ENCODE measurements around the gene BCCIP. TPM values are rescaled to one million over a fixed set of nuclear protein-coding genes. Genes with fewer than 3 reads are reported as not detected.

The BCCIP gene
- total and polyA plus RNA-seq, 2 donors (not counting 1 experiment from before 2014, with no cell fraction given): 10.5 to 40.7 TPM

- peaks cover 6% of the 10 kb centered on the region for H3K9me3 Mint-ChIP-seq (ENCODE audit: insufficient read depth)
- WGBS (ENCODE audit: insufficient coverage): 94% methylated on average over 5 of the region's 6 CpGs
- CTCF ChIA-PET: no interaction called here
Measured at GRCh38 chr10:125880719-125881118, 57.4 kb downstream of the BCCIP start.

GRCh38 chr10:125881192-125881591 is 57.8 kb downstream of the BCCIP start, which contains the start of gene DHX32:
TSS of gene DHX32 (minus strand) at chr10:125881292. CDS start at chr10:125880824, 468 bp downstream.
- no peak within 1 kb of the TSS for H3K27ac ChIP-seq (ENCODE audit: low read length in 2 of 2)
- no peaks in the 10 kb centered on the region for H3K79me2 ChIP-seq (ENCODE audit: control insufficient read depth, insufficient read depth, low read length)
- H3K4me1 ChIP-seq (ENCODE audit: control insufficient read depth in 2 of 2, insufficient read depth in 2 of 2, low read length in 2 of 2): no peaks in the 10 kb centered on the region
- no peak for TF ChIP-seq EZH2 (IDR thresholded peaks at IDR 0.05; ENCODE audit: borderline replicate concordance, insufficient read depth, low read depth, low read length, poor library complexity, severe bottlenecking)
- no peak for TF ChIP-seq CTCF (IDR thresholded peaks at IDR 0.05)
- no peak within 1 kb of the TSS for H3K9ac ChIP-seq (ENCODE audit: low read length)
- CTCF ChIA-PET: interaction anchor here (0.6 to 1.0 kb wide), 2 partner anchors 12 to 21 kb away, joined by 3 to 4 read pairs; no protein-coding TSS in a partner anchor
- no peaks in the 10 kb centered on the region for H3K27me3 ChIP-seq (replicated peaks in 1 of 4; ENCODE audit: control extremely low read depth in 1 of 4, control insufficient read depth in 3 of 4, insufficient read depth in 4 of 4, low read length in 3 of 4)
- intact Hi-C loops (cut with micrococcal nuclease): no loop called here
- no peak within 1 kb of the TSS for H3K4me3 ChIP-seq (ENCODE audit: control extremely low read depth in 1 of 5, extremely low read depth in 1 of 5, insufficient read depth in 1 of 5, low read depth in 2 of 5, low read length in 4 of 5)
- no peak within 1 kb of the TSS for H3K4me3 Mint-ChIP-seq
- H3K4me1 Mint-ChIP-seq: no peaks in the 10 kb centered on the region
- H3K4me2 ChIP-seq (replicated peaks; ENCODE audit: low read depth, low read length, poor library complexity, severe bottlenecking): no peak within 1 kb of the TSS
- peaks cover 0 to 5% of the 10 kb centered on the region in 2 experiments for H3K36me3 ChIP-seq (replicated peaks in 1 of 2; ENCODE audit: control extremely low read depth in 1 of 2, control insufficient read depth in 1 of 2, extremely low read depth in 1 of 2, insufficient read depth in 2 of 2, low read length in 1 of 2)
- H2AFZ ChIP-seq (ENCODE audit: insufficient read depth, low read depth, low read length, poor library complexity, severe bottlenecking): no peak within 1 kb of the TSS
- H3K27ac Mint-ChIP-seq: no peak within 1 kb of the TSS
- no peaks in the 10 kb centered on the region for H4K20me1 ChIP-seq (ENCODE audit: control insufficient read depth, insufficient read depth, low read length, poor library complexity, severe bottlenecking)
- WGBS (ENCODE audit: insufficient coverage): 77% methylated on average over 3 of the region's 4 CpGs
- H3K27me3 Mint-ChIP-seq: no peaks in the 10 kb centered on the region
- DNase-seq: no peak
- POLR2A ChIA-PET: no interaction called here
- no peak for ATAC-seq (ENCODE audit: low read depth)
- peaks cover under 1 to 4% (median 2%) of the 10 kb centered on the region in 3 donors for H3K9me3 ChIP-seq (ENCODE audit: control extremely low read depth in 1 of 3, control insufficient read depth in 2 of 3, insufficient read depth in 1 of 3, low read length in 2 of 3)
- H3K9me3 Mint-ChIP-seq (ENCODE audit: insufficient read depth): peaks cover 6% of the 10 kb centered on the region

More at GRCh38 chr10:125880719-125881118, 57.4 kb downstream of the BCCIP start:
- no peak overlapping the region for H3K9ac ChIP-seq (ENCODE audit: low read length)
- H3K36me3 ChIP-seq (replicated peaks in 1 of 2; ENCODE audit: control extremely low read depth in 1 of 2, control insufficient read depth in 1 of 2, extremely low read depth in 1 of 2, insufficient read depth in 2 of 2, low read length in 1 of 2): peaks cover 0 to 5% of the 10 kb centered on the region in 2 experiments
- H3K4me2 ChIP-seq (replicated peaks; ENCODE audit: low read depth, low read length, poor library complexity, severe bottlenecking): no peak overlapping the region
- no peaks in the 10 kb centered on the region for H4K20me1 ChIP-seq (ENCODE audit: control insufficient read depth, insufficient read depth, low read length, poor library complexity, severe bottlenecking)
- H3K4me3 ChIP-seq (ENCODE audit: control extremely low read depth in 1 of 5, extremely low read depth in 1 of 5, insufficient read depth in 1 of 5, low read depth in 2 of 5, low read length in 4 of 5): no peak overlapping the region
- H3K4me1 ChIP-seq (ENCODE audit: control insufficient read depth in 2 of 2, insufficient read depth in 2 of 2, low read length in 2 of 2): no peaks in the 10 kb centered on the region
- H2AFZ ChIP-seq (ENCODE audit: insufficient read depth, low read depth, low read length, poor library complexity, severe bottlenecking): no peak overlapping the region
- TF ChIP-seq CTCF (IDR thresholded peaks at IDR 0.05) (no peak), EZH2 (IDR thresholded peaks at IDR 0.05; ENCODE audit: borderline replicate concordance, insufficient read depth, low read depth, low read length, poor library complexity, severe bottlenecking) (no peak)
- no peaks in the 10 kb centered on the region for H3K79me2 ChIP-seq (ENCODE audit: control insufficient read depth, insufficient read depth, low read length)
- no peak for DNase-seq
- POLR2A ChIA-PET: no interaction called here
- Mint-ChIP-seq H3K27ac (no peak overlapping the region), H3K4me3 (no peak overlapping the region), H3K4me1 (no peaks in the 10 kb centered on the region), H3K27me3 (no peaks in the 10 kb centered on the region)
- intact Hi-C loops (cut with micrococcal nuclease): no loop called here
- peaks cover 2 to 4% (median 3%) of the 10 kb centered on the region in 3 donors for H3K9me3 ChIP-seq (ENCODE audit: control extremely low read depth in 1 of 3, control insufficient read depth in 2 of 3, insufficient read depth in 1 of 3, low read length in 2 of 3)
- no peak for ATAC-seq (ENCODE audit: low read depth)
- no peaks in the 10 kb centered on the region for H3K27me3 ChIP-seq (replicated peaks in 1 of 4; ENCODE audit: control extremely low read depth in 1 of 4, control insufficient read depth in 3 of 4, insufficient read depth in 4 of 4, low read length in 3 of 4)
- H3K27ac ChIP-seq (ENCODE audit: low read length in 2 of 2): no peak overlapping the region

All from B cell (primary cell).